Measurements from ENCODE around the gene ZNF878.

ZNF878 gene

GRCh38 chr19:12034620-12035019 lies 18.1 kb downstream of the ZNF878 start:
- no peak for DNase-seq

- no peak for DNase-seq
These were observed 18.6 kb downstream of the ZNF878 start for GRCh38 chr19:12034198-12034597.

- DNase-seq, result no peak
These were observed 37.0 kb downstream of the ZNF878 start for GRCh38 chr19:12015753-12016116.

- no peak for DNase-seq
These were observed 37.6 kb downstream of the ZNF878 start for GRCh38 chr19:12015015-12015752.

GRCh38 chr19:12000152-12000981 lies 52.4 kb downstream of the ZNF878 start:
- peak; percentile 71 for DNase-seq

GRCh38 chr19:11995174-11995573 lies 57.6 kb downstream of the ZNF878 start:
- no peak for DNase-seq
